ENCODE measurements around the gene C14orf119. TPM values are rescaled to one million over a fixed set of nuclear protein-coding genes. Genes with fewer than 3 reads are reported as not detected.
A peak's percentile ranks its signal among the peaks of the same experiment; 100 is the strongest.

The C14orf119 gene
- polyA plus RNA-seq (ENCODE audit: insufficient read length): 42.4 TPM

- DNase-seq: peak; percentile 100
Observed at GRCh38 chr14:23095196-23096108, at the start of gene C14orf119. C14orf119 (plus strand) TSS chr14:23095505; CDS start chr14:23097659, 2,154 bp downstream.

GRCh38 chr14:23047034-23047634, 48.2 kb upstream of the C14orf119 start:
- DNase-seq: no peak

- DNase-seq: no peak
Observed at GRCh38 chr14:23047751-23048693, 47.3 kb upstream of the C14orf119 start.

GRCh38 chr14:23049011-23049410, 46.3 kb upstream of the C14orf119 start:
- DNase-seq: no peak

- DNase-seq: no peak
Observed at GRCh38 chr14:23051141-23052057, 43.9 kb upstream of the C14orf119 start.

GRCh38 chr14:23052182-23052623, 43.1 kb upstream of the C14orf119 start:
- DNase-seq: no peak

- no peak for DNase-seq
Observed at GRCh38 chr14:23052671-23053070, 42.6 kb upstream of the C14orf119 start.

- DNase-seq: no peak
Observed at GRCh38 chr14:23053426-23053825, 41.9 kb upstream of the C14orf119 start.

GRCh38 chr14:23054000-23054811, 41.1 kb upstream of the C14orf119 start:
- no peak for DNase-seq

- no peak for DNase-seq
Observed at GRCh38 chr14:23055147-23055550, 40.2 kb upstream of the C14orf119 start.

- no peak for DNase-seq
Observed at GRCh38 chr14:23055621-23056144, 39.6 kb upstream of the C14orf119 start.

- peak; percentile 46 for DNase-seq
Observed at GRCh38 chr14:23056145-23056955, 39.0 kb upstream of the C14orf119 start.

GRCh38 chr14:23056956-23057756, 38.1 kb upstream of the C14orf119 start, which contains the start of gene CDH24:
CDH24 (minus strand) TSS chr14:23057520; CDS start chr14:23055733, 1,787 bp downstream.
- DNase-seq: peak; percentile 86

GRCh38 chr14:23057757-23058653, 37.3 kb upstream of the C14orf119 start:
- peak; percentile 88 for DNase-seq

- no peak for DNase-seq
Observed at GRCh38 chr14:23058654-23059504, 36.4 kb upstream of the C14orf119 start.
